Renal cortical epithelial cell (primary cell): ENCODE data around the gene CTTN. TPM values are rescaled to one million over a fixed set of nuclear protein-coding genes. Genes with fewer than 3 reads are reported as not detected.

Experiments used
- DNase-seq: peaks from one replicate; pipeline ENCODE4 v3.0.0-alpha.2; 2011; ENCODE audit warnings: low read depth
- total RNA-seq: library from RNA; depleted of rRNA; stranded (reverse); fragments of >200 nt; gene quantifications from 2 replicates; pipeline ENCODE4 v1.2.3, GENCODE V29; 2014

The CTTN gene
- total RNA-seq, 1 donor from 2014 or later, result 450 TPM

DNA sequence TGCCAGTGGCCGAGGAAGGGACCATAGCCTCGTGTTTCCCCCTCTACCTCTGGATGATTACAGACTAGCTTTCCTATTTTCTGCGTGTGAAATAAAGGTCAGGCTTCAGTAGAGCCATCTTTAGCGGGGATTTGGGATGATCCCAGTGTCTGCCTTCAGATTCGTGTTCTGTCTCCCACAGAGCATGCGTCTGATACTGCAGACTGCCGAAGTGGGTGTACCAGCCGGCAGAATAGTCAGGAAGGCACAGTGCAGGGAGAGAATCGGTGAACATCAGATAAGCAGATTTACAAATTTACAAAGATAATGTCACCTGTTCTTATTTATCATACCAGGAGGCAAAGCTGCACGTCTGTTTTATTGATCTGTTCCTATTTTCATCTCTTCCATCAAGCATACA is 11.1 kb downstream of the CTTN start:
- no peak for DNase-seq

DNA sequence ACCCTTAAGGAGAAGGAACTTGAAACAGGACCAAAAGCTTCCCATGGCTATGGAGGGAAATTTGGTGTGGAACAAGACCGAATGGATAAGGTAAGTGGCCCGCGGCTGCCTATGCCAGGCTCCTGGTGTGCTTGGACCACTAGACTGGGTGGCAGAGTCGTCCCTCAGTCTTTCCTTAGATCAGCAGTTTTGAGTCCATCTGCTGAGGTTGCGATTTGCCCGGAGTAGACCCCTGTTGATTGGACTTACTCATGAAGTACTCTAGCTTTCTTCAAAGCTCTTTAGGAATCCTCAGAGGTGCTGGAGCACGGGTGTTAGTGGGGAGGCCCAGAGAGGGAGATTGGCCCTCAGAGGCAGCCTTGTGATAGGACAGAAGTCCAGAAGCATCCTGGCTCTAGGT is 11.5 kb downstream of the CTTN start:
- no peak for DNase-seq

DNA sequence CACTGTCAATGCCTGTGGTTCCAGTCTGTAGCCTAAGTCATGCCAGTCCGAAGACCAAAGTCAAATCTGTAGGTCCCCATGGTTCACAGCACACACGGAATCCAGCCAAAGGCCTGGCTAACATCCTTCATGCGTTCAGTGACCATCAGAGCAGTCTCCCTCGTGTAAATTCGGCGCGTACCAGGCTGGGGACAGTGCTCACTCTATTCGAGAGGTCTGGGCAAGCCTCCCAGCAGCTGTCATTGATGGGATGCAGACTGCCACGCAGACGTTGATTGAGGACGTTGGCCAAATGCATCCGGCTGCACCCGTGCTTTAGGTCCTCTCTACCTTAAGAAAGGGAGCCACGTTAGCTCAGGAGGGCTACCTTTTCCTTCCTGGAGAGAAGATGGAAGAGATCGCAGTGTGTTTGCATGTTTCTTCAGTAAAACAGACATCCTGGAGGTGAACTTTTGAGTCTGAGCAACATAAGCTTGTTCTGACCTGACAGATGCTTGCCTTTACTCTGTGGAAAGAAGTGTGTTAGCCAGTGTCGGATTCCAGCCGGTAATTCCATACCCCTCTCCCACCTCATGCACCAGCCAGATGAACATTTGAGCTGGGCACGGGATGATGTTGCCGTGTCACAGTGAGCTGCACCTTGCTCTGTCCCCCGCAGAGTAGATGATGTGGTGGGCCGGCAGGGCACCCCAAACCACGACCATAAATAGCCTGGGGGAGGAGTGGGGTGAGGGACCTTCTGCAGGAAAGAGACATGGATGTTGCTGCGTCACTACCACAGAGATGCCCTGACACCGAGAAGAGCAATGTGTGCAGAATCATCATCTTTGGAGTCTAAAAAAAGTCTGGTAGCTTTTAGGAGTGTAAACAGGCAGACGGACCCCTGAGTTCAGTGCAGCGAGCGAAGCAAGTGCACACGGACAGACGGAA is 12.2 kb downstream of the CTTN start:
- no peak for DNase-seq

DNA sequence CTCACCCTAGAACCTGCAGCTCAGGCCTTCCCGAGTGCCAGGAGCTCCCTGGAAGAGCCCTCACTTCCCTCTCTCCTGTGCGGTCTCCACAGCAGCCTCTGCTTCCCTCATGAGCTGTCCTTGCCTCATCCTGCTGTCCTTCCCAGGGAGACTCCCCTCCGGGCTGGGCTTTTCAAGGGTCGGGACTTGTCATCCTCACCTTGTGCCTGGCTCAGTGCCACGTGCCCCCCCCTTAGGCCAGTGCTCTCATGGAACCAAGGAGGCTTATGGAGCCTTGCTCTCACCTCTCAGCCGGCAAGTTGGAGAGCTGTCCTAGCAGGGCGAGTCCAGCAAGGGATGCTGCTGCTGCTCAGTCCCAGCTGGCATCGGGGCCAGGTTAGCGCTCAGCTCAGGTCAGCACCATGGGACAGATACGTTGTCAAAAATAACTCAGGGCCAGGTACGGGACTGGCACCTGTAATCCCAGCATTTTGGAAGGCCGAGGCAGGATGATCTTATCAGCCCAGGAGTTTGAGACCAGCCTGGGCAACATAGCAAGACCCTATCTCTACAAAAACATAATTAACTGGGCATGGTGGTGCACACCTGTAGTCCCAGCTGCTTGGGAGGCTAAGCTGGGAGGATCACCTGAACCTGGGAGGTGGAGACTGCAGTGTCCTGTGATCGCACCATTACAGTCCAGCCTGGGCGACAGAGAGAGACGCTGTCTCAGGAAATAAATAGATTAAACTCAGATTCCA is 13.6 kb downstream of the CTTN start:
- no peak for DNase-seq

DNA sequence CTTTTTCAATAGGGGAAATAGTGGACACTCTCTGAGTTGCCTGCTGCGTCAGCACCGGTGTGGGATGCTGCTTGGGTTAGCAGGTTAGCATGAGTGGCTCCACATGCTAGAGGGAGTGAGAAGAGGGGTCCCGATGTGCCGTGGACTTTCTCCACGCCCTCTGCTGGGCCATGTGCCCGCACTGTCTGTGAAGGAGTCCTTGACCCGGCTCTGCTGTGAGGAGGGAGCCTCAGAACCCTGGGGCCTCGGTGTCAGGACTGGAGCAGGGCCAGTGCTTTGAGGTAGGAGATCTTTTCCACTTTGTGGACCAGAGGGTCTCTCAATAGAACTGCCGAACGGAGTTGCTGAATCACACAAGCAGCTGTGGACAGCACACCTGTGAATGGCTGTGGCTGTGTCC is 14.8 kb downstream of the CTTN start:
- DNase-seq, result no peak

DNA sequence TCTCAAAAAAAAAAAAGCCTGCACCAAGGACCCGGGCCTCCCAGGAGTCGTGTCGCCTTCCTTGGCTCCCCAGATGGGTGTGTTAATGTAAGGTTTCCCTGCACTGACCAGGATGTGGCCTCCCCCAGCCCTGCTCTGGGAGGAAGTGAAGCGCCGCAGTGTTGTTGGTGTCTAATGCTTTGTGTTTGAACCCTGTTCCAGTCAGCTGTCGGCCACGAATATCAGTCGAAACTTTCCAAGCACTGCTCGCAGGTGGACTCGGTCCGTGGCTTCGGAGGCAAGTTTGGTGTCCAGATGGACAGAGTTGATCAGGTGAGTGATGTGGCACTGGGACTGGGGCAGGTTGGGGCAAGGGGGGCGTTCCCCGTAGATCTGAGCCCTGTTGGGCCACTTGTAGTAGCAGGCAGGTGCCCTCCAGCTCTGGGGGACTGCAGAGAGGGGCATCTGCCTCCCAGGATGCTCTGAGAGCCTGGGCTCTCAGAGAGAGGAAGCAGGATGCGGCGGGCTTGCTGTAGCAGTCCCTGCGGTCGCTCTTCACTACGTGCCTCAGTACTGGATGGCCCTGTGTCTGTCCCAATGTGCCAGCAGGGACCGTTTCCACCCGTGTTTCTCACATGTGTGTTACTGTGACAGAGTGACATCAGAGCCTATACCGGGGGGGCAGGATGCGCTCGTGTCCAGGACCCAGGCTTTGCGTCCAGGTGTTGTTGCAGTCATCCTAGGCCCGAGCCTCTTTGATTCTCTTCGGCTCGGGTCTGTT is 16.2 kb downstream of the CTTN start:
- DNase-seq, result no peak

DNA sequence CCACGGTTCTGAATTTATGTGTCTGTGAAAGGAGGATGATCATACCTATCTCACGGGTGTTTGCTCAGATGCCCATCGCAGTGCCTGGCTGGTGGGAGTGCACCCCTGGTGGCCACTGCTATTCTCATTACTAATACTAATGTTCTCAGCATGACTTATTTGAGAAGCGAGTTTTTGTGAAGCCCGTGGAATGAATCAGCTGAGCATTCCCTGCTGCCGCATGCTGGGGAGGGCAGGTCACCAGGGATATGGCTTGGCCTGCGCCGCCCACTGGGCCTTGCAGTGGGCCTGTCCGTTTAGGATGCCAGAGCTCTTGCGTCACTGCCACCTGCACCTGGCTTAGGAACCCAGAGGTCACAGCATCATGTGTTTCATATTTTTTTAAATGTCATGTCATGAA is 16.9 kb downstream of the CTTN start:
- no peak for DNase-seq

DNA sequence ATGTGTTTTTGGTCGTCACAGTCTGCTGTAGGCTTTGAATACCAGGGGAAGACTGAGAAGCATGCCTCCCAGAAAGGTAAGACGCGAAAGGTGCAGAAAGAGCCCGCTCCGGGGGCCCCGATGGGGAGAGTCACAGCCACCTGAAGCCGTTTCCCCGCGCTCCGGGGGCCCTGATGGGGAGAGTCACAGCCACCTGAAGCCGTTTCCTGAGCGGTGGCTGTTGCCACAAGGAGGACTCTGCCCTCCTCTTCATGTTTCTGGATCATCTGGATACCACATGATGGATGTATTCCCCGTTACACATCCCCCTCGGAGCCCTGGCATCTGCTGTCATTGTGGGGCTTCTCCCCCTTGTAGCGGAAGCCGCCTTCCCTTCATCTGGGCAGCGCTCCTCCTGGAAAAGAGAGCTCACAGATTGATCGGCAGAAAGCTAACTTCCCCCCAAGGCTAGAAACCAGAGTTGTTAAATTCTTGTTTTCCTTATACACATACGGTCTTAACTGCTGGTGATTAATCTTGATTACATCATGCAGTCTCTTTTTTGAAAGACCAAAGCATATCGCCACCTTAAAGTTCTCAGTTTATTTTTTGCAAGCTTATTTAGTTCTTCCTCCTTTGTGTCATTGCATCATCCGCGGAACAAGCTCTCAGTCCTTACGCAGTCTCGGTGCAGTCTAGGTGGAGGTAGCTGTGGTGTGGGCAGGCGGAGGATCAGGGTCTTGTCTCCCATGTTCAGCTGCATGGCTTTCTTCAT is 17.5 kb downstream of the CTTN start:
- no peak for DNase-seq

DNA sequence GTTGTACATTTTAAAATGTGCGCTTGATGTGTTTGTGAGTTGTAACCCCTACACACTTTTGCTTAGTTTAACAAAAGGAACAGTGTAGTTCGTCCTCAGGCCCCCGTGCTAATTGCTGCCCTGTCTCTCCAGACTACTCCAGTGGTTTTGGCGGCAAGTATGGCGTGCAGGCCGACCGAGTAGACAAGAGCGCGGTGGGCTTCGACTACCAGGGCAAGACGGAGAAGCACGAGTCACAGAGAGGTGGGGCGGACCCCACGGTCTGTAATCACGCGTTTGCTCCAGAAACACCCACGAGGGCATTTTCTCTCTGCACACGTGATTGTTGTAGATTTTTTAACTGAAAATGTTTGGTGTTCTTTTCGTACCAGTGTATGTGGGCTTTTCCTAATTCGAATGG is 18.6 kb downstream of the CTTN start:
- DNase-seq, result no peak

DNA sequence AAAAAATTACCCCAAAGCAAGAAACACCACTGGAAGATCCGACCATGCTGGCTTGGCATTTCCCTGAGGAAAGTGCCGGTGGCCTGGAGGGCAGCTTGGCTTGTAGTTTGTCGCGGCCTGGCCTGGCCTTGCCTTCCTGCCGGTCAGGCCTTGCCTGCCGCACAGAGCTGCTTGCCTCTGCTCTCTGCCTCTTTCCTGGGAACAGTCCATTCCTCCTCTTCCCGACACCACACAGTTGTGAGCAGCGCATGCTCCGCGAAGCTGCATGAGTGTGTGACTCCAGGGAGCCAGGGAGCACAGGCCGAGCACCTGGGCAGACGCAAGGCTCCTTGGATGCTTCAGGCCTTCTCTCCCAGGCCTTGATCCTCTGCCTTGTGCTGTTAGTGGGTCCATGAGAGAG is 19.8 kb downstream of the CTTN start:
- no peak for DNase-seq

DNA sequence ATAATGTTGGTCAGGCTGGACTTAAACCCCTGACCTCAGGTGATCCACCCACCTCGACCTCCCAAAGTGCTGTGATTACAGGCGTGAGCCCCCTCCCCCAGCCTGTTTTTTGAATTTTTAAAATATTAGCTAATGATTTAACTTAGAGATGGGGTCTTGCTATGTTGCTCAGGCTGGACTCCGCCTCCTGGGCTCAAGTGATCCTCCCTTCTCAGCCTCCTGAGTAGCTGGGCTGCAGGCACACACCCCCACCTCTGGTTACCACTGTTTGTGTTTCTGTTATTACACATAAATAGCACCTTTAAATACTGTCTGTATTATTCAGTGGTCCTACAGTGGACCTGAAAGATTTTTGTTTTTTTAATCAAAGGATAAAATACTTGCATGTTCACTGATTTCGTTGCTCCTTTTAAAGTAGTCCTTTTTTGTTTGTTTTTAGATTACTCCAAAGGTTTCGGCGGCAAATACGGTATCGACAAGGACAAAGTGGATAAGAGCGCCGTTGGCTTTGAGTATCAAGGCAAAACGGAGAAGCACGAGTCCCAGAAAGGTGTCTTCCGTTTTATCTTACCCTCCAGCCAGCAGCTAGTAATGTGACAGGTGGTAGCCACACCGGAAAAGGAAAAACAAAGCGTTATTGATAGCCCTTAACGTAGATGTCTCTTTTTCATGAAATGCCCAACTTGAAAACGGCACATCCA is 21.1 kb downstream of the CTTN start:
- DNase-seq, result no peak

DNA sequence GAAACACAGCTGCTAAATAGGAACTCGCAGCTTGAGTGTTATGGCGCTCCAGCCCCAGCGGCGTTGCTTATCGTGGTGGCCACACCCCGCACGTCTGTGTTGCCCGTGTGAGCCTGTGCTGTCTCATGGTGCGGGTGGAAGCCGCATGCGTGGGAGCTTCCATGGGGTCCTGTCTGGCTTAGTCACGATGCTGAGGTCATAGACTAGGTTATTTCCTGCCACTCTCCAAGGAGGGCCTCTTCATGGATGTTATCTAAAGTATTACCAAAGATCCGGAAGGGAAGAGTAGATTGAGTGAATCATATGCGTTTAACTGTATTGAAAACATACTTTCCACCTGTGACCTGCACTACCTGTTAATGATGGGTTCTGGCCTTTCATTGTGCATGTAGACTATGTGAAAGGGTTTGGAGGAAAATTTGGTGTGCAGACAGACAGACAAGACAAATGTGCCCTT is 21.7 kb downstream of the CTTN start:
- DNase-seq, result no peak

DNA sequence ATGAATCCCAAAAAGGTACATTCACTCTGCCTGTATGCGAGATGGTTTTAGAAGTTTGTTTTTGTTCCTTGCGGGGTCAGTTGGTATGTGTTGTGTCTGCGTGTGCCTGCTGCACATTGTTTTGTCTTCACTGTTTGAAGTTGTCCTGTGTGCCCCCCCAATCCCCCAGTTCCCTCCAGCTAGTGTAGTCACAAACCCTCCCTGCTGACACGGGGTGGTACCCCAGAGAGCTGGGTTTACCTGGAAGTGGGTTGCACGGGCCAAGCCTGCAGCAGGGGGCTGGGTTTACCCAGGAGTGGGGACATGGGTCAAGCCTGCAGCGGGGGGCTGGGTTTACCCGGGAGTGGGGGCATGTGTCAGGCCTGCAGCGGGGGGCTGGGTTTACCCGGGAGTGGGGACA is 22.2 kb downstream of the CTTN start:
- DNase-seq, result no peak

DNA sequence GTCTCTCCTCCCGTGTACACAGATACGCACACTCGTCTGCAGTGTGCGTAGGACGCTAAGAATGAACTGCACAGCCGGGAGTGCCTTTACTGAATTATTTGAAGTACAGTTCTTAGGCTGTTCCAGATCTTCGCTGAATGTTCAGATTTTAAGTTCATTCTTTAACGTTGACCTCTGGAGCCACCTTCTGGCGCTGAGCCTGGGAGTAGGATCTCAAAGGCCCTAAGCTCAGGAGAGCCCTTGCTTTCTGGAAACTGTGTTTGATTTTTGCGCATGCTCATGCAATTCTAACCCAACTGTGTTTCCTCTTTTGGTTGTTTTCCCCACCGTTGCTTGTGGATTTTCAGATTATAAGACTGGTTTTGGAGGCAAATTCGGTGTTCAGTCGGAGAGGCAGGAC is 22.8 kb downstream of the CTTN start:
- no peak for DNase-seq

DNA sequence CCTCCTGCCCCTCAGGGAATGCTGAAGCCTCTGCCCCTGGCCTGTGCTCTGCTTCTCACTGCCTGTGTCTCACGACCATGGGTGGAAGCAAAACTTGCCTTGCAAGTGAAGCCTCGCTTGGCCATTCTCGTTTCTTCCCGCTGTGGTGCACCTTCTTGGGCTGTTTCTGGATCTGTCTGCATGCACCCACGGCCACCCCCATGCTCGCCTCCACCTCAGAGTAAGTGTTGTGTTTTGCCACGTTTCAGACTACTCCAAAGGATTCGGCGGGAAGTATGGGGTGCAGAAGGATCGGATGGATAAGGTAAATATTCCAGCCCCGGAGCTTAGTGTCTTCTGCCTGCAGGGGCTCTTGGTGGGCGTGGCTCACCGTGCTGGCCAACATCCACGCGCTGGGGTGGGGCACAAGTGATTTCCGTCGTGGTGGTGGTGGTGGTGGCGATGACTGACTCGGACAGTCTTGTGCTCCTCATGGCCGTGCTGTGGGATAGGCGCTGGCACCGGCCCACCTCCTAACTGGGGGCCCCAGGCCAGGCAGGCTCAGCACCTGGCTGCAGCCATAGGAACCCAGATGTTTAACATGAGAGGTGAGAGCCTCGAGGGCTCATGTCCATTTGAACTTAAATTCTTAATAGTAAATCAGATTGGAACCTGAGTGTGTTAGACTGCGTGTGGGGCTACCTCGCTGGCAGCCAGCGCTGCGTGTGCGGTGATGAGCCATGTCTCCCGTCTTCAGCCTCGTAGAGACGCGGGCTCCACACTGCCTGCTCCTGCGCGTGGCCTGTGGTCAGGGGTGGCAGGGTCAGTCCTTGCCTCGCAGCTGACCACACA is 24.6 kb downstream of the CTTN start:
- DNase-seq, result no peak

DNA sequence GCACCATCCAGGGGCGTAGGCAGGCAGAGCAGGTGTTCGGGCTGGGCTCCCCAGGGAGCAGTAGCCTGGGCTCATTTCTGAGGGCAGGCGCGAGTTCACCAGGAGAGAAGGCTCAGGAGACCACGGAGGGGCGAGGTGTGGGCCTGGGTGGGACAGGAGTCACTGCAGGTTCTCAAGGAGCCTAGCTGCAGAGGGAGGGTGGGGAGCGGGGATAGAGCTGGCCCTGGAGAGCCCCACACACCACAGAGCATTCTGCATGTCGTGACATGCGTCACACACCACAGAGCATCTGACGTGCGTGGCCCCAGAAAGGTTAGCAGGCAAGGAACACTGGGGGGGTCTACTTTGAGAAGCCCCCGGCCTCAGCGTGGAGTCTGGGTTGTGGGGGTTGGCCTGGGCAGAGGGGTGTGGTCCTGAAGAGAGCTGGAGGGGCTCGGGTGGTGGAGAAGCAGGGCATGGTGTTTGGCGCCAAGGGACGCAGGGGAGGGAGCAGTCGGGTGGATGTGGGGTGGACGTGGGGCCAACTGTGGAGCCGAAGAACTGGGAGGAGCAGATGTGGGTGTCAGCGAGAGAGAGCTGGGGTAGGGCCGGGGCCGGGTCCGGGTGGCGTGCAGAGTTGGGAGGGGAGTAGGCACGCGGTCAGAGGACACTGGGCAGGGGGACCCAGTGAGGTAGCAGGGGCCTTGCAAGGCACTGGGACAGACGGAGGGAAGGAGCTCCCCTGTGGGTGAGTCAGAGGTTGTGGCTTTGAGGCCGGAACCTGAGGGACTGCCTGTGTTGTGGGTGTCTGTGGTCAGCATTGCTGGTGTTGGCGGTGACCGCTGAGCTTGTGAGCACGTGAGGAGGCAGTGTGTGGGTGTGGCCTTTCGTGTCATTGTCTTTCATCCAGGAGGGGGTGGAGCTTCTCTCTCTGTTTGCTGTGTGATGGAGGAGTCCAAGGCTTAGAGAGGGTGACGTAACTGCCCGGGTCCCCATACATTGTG is 25.5 kb downstream of the CTTN start:
- DNase-seq, result peak; percentile 84

DNA sequence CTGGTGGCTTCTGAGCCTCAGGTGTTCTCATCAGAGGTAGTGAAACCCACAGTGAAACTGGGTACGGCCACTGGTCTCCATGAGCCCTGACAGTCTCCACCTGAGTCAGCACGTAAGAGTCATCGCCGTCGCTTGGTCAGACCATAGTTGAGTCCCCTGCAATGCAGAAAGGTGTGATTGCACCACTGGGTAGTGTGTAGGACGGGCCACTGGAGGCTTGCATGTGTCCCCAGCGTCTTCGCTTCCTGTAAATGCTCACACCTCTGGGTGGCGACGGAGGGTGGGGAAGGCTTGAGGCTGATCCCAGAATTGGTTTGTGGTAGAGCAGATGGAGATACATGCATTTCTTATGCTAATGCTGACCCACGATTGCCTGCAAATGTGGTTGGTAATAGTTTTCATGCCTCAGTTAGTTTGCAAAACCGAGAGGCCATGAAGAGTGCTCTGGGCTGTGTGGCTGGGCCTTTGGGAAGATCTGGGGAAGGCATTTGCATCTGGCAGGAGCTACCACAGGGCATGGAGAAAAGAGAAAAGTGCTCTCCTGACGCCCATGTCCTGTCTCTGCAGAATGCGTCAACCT is 26.5 kb downstream of the CTTN start:
- no peak for DNase-seq

DNA sequence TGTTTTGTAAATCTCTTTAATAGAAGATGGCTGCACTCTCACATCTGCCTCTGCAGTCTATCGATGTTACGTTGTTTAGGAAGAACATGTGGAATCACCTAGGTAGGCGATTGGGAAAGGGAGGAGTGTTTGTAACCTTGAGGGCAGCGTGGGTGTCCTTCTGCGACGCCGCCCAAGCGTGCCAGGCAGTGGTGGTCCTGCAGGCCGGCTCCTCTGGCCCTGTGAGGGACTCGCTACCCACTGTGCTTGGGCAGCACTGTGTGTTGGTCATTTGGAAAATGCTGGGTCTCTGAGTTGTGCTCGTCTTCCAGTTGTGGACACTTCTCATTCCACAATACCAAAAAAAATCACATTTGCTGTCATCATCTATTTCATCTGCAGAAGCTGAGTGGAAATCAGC is 29.1 kb downstream of the CTTN start:
- no peak for DNase-seq
